Dedifferentiated amniotic fluid mesenchymal stem cell (primary cell): ENCODE results near the gene CRAT.

Source experiments
- DNase-seq: peaks from one replicate; pipeline ENCODE4 v3.0.0-alpha.2; 2016; ENCODE audit errors: extremely low spot score

Gene CRAT

DNA sequence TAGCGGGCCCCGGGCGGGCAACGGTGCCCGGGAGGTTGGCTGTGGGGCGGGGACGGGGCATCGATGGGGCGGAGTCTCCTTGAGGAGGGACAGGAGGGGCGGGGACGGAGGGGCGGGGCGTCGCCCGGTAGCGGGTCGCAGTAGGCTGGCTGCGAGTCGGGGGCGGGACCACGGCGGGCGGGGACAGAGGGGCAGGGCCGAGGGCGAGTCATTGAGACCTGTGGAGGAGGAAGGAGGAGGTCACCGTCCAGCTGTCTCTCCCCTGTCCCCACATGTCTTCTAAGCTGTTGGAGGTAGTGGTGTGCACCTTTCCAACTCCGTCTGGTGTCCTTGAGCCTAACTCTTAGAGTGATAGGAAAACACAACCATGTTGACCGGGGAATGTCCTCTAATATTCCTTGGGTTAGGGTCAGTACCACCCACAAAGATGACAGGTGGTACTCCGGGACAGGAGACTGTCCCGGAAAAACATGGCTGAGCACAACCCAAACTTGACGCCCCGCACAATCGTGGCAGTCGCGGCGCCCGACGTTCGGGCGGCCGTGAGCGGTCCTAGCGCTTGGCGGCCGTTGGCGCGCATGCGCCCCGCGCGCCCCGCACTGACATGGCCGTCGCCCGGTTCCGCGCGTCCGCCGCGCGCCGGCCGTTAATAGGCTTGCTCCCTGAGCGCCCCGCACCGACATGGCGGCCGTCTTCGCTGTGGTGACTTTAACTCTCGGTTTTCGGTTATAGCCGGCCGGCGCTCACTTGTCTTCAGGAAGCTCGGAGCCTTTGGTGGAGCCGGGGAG lies at the start of gene CRAT, which contains the start of gene PTPA:
Gene CRAT, minus strand, starts transcription at position 54 of the 788 bp plus-strand sequence. CDS start 284 bp downstream, outside the sequence.
Gene PTPA, plus strand, starts transcription at position 676 of the 788 bp plus-strand sequence. CDS start 186 bp downstream, outside the sequence.
- peak; percentile 85 for DNase-seq

DNA sequence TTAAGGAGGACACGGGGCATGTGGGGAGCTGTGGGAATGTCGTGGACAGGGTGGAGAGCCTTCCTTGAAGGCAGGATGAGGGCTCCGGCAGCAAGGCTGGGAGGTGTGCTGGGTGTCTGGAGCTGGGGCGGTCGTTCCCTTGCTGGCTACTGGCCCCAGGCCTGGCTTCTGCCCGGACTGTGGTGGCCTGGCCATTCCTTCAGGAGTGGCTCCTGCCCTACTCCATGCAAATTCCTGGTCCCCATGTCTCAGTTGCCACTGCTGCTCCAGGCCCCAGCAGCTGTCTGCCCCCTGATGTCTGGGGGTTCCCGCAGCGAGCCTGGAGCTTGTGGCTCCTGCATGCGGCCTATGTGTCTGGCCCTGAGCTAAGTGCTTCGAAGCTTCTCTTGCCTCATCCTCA lies 45.6 kb upstream of the CRAT start:
- no peak for DNase-seq

DNA sequence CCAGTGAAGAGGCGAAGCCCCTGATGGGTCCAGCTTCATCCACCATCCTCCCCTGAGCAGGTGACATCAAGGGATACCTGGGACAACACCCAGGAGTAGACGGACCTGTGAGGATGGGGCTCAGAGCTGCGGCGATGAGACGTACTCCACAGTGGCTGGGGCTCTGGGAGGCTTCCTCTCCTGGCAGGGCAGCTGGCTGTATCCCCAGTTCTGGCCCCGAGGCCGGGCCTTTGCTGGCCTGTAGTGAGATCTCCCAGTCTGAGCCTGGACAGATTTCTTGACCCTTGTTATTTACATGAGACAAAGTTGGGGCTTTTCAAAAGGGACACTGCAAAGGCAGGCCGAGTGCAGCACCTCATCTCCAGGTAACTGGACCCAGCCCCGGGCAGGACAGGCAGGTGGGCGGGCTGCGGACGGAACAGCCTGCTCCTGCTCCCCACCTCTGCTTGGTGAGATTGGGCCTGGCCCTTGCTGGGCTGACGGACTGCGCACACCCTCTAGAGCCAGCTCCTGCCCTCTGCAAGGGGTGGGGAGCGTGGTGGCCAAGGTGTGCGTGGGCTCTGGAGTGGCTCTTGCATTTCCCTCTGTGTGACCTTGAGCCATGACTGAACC lies 44.4 kb upstream of the CRAT start:
- DNase-seq, result no peak

DNA sequence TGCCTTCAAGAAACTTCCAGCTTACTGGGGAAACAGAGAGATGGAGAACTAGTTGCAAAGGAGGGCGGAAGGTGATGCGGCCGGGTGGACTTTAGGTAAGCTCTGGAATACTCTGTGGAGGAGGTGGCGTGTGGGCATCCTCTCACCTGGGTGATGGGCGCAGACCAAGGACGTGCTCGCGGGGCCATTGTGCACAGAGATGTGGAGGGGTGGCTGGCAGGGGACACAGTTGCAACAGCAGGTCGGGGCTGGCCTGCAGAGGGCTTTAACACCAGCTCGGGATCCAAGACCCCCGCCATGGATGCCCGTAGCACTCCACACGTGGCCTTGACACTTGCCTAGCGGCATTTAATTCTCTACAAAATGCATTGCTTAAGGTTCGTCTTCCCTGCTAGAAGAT lies 40.9 kb upstream of the CRAT start:
- DNase-seq, result no peak

DNA sequence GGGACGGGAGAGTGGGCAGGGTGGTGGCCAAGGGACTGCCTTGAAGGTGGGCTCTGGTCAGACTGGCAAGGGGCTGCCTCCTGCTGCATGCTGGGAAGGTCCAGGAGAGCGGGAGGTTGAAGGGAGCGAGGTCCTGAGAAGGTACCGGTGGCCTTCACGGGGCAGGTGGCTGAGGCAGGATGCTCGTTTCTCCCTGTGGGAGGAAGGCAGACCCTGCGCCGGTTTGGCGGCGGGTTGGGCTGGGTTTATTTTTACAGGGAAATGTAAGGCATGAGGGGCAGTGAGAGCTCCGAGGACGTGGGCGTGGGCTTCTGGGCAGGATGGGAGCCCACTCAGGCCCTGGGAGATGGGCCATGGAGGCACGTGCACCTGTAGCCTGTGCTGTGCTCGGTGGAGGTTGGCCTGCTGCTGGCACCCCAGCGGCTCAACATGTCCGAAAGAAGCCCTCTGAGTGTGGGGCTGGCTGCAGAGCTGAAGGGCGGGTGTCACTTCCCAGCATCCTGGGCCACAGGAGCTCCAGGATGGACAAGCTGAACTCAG lies 40.1 kb upstream of the CRAT start:
- no peak for DNase-seq

DNA sequence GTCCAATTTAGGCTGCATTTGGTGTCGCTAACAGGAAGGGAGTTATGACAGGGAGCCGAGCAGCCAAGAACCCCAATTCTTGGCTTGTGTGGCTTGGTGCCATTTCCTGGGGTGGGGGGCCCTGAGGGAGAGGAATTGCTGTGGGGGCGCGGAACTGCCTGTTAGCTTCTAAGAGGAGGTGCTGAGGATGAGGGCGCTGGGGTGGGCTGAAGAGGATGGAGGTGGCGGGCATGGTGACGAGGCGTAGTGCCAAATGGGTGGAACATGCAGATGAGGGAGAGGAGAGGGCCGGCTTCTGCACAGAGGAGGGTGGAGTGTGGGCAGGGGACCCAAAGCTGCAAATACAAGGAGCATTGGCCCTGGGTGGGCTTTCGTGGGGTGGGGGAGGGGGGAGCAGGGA lies 39.5 kb upstream of the CRAT start:
- DNase-seq, result no peak

DNA sequence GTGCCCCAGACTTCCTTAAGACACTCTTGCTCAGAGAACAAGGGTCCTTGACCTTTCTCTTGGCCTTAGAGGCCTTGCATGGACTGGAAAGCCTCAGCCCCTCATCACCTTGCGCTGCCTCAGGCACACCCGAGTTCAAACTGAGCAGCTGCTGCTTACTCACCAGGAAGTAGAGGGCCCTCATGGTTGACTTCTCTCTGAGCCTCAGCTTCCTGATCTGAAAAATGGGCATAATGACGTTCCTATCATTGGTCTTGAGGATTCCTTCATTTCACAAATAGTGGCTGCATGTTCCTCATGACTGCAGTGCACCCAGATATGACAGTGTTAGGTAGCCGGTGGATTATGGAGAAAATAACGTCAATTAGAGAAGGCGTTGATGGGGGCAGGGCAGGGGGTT lies 38.8 kb upstream of the CRAT start:
- no peak for DNase-seq

DNA sequence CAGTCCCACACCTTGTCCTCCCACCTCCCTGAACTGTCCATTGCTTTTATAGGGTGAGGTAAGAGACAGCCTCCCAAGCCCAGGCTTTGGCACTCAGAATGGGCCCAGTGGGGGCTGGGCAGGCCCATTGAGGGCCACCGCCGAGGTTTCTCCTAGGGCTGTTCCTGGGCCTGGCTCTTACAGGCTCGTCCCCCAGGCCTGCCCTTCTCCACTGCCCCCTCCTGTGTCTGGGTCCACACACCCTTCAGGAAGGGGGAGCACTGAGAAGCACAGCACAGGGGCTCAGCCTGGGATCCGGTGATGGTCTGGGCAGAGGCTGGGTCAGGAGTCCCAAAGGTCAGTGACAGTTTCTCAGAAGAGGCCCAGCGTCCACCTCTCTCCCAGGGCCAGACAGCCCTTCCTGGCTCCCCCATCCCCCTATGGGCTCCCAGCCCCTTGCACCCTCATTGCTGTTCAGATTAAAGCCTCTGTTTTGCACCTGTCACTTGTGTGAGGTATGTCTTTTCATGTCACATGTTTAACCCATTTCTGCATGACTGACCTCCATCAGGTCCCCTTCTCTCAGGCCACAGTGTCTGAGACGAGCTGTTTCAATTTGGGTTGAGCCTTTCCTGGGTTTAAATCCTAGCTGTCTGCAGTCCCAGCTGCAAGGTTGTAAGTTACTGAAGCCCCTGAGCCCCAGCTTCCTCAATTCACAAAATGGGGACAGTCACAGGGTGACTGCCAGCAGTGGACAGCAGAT lies 38.0 kb upstream of the CRAT start:
- DNase-seq, result no peak

DNA sequence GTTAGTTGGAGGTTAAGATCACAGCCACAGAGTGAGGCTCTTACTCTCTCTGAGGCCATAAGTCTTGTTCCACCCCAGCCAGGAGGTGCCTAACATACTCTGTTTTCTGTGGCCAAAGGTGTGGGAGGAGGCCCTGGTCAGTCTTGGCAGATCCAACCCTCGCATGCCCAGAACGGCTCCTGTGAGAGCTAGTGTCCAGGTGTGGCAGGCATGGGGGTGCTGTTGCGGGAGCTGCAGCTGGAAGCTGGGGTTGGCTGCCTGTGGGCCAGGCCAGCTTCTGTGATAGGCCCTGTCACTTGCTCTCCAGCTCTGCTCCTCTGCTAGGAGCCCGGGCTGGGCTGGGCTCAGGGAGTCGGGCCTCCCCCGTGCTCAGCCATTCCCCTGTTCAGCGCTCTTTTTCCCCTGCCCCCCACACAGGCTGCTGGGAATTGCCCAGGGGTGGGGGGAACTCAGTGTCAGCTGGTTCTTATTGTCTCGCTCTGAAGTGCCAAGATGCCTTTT lies 35.9 kb upstream of the CRAT start:
- no peak for DNase-seq

DNA sequence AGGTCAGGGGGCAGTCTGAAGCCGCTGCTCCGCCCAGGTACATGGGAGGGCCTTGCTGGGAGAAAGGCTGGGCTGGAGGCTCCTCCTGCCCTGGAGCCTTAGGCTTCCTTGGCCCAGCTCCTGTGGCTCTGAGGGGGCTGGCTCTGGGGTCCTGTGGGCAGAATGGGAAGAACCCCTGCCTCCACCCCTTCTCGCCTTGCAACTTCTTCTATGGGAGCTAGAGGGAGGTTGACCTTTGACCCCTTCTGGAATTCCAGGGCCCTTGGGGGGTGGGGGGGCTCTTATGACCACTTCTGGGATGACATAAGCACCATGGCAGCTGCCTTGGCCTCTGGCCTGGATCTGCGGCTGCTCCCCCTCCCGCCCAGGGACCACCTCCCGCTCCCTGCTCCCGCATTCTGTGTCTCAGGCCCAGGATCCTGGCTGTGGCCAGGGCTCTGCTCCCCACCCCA lies 35.3 kb upstream of the CRAT start:
- DNase-seq, result peak; percentile 32

DNA sequence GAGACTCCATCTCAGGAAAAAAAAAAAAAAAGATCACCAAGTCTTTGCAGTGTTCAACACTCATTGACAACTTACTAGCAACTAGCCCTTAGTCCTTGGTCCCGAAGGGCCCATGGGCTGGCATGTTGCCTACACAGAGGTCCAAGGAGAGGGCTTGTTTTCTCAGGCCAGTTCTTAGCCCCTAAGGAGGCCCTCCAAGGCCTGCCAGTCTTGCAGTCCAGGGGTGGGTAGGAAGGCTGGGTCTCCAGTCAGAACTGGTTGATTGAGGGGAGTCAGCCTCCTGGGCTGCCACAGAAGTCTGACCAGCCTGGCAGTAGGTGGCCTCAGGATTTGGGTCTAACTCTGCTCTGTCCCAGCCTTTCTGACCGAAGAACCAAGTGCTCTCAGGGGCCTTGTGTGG lies 34.7 kb upstream of the CRAT start:
- DNase-seq, result no peak

DNA sequence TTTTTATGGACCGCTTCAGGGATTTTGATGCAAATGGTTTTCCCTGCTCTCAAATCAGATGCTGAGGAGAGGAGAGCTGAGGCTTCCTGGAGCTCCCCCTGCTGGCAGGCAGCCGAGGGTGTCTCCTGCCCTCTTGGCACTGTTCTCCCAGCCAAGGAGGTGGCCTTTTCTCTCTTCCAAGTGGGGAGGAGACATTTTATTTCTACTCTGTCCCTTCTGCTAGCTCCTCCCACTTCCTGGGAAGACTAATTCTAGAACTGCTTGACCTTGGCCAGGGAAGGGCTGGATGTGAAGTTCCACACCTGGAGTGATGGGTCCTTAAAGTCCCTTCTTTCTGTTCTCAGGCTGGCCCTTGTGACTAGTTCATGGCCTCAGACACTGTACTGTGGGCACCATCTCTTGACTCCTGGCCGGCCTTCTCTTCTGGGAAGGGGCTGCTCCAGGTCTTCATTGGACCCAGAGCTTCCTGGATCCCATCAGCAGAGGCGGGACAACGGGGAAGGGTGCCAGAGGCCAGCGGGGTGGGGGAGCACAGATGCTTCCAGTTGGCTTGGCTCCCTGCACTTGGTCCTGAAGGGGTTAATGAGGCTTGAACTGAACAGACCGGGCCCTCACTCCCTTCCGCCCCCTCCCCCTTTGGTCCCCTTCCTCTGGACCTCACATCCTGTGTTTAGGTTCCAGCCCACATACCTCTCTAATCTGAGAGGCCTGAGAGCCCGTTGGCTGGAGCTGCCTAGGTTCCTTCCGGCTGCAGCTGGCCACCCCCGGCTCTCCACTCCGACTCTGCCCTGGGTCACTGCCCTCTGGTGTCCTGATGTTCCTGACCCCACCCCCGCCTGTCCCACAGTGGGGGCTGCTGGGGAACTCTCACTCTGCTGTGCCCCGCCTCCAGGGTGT lies 32.7 kb upstream of the CRAT start:
- peak; percentile 83 for DNase-seq

DNA sequence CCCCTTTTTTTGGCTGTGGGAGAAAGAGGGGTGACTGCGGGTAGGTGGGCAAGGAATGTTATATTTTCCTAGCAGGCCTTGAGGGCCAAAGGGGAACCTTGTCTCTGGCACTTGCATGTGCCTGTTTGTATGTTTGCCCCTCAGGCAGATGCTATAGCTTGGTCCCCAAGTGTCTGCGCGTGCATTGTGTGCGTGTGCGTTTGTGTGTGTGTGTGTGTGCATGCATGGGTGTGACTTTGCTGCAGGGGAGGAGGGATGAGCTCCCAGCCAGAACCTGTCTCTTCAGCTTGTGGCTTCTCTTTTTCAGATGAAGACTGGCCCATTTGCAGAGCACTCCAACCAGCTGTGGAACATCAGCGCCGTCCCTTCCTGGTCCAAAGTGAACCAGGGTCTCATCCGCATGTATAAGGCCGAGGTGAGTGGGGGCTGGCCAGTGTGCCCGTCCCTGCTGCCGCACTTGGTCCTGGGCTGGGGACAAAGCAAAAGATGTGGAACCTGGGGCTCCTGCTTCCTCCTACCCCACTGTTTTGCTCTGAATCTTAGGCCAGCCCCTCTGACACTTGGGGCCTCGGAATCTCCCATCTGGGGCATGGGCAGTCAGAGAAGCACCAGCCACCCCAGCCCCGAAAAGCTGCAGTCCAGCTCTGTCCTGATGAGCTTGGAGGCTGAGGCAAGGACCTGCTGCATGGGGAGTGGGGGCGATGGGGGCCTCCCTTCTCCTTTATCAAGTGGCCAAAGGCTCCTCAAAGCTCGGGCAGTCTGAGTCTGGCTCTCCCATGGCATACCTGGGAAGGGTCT lies 31.7 kb upstream of the CRAT start:
- no peak for DNase-seq

DNA sequence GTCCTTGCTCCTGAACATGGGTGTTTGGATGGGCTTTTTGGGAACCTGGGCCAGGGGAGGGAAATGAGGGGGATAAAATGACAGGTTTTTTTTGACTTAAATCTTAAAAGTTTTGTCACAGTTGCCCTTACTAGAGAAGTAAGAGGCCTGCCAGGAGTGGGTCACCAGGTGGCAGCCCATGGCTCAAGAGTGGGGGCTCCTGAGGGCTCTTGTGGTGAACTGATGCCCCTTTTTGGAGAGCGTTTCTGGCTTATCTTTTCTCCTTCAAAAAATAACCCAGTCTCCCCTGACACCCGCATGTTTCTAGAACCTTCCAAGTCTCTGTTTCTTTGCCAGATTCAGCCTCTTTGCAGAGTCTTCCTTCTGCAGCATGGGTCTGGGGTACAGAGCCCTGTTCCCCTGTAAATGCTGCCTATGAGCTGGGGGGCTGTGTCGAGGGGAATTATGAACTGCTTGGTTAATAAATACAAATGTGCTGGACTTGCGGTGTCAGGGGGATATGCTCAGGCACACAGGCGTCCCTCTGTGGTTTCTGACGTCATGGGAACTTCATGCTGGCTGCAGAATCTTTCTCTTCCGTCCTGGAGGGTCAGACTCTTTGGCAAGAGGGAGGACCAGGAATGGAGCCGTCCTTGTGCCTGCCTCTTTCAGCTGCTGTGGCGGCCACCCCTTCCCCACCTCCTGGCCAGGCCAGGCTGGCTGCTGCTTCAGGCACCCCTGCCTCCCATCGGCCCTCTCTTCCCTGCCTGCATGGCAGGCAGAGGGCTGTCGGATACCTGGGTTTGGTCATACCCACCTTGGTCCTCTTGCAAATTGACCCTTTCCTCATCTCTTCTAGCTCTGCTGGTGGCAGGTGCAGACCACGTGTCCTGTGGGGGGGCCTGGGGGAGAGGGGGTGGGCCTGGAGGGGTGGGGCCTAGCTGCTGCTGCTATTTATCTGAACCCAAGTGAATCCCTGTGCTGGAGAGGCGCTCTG lies 30.8 kb upstream of the CRAT start:
- DNase-seq, result peak; percentile 63

DNA sequence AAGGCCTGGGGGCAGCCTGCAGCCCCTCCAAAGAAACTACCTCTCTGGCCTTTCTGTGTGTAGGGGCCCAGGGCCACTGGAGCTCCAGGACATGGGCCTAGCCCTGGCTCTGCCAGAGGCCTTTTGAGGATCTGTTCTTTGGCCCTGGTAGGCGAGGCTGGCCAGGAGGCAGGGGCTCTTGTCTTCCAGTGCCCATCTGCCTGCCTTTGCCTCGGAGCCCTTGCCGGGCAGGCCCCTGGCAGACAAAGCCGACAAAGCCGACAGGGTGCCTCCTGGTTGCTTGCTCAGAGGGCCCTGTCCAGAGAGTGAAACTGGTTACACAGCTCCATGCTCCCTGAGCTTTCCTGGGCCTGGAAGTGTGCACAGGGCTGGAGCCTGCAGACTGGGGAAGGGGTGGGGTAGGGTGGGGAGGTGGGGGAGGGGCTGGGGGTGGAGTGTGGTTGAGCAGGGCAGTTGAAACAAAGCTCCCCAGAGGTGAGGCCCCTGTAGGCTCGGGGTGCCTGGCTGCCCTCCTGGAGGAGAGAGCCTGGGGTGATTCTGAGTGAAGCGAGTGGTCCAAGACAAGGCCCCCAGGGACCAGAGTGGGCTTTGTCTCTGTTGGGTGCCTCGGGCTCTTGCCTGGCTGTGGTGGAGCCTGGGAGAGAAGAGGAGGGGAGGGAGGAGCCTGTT lies 29.9 kb upstream of the CRAT start:
- DNase-seq, result no peak

DNA sequence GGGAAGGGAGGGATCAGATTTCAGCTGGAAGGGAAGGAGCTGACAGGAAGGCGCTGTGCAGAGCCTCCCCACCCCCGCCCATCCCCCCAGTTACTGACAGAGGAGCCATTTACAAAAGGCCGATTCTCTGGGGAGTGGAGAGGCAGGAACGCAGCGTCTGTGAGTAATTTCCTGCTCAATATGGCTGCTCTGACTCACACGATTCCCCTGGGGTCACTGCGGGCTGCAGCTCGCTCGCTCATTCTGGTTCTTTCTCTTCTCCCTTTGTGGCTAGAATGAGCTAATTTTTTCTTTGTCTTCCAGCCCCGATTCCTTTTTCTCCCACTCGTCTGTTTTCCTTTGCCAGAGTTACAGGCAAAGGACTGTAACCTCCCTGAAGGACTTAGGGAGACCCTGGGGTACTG lies 29.4 kb upstream of the CRAT start:
- DNase-seq, result peak; percentile 99

DNA sequence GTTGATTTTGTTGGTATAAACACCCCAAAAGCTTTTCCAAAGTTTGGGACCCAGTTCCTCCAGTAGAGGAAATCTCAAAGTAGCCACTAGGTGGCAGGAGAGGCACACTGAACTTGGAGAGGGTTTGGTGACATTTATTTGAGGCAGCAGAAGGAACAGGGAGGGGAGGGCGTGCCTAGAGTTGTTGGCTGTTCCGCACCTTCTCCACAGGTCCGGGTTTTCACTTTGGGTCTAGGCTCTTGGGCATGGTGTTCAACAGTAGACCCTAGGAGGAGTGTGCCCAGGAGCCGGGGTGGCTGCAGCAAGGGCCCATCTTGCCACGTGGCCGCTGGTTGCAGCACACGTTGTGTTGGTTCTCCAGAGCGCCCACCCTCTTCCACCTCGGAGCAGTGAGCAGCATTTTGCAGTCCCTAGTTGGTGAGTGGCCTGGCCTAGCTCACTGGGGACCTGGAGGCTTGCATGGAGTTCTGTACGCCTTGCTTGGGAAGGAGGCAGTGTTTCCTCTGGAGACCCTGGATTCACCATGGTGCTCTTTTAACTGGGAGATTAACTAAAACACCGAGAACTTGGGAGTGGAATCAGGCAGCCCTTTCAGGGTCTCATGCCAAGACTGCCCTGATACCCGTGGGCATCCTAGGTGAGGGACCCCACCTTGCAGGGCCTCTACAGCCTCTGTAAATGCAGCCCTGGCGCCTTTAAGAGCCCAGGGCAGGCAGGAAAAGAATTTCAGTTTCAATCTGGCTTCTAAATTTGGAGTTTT lies 28.8 kb upstream of the CRAT start:
- DNase-seq, result peak; percentile 92
